H9 (cell line): ENCODE data around the gene CCDC186. TPM values are rescaled to one million over a fixed set of nuclear protein-coding genes. Genes with fewer than 3 reads are reported as not detected.

ENCODE experiments used
- DNase-seq: peaks from one replicate; pipeline ENCODE4 v3.0.0-alpha.2; 2017
- H2AFZ ChIP-seq: one replicate; pipeline ENCODE4 v1.6.1; 2013; ENCODE audit warnings: mild to moderate bottlenecking, low read length, control low read depth, moderate library complexity
- H2AK5ac ChIP-seq: 2 replicates; pipeline ENCODE4 v1.6.1; 2013; ENCODE audit warnings: low read length, control low read depth, mixed read lengths; ENCODE audit not compliant: insufficient read length
- H2BK120ac ChIP-seq: one replicate; pipeline ENCODE4 v1.6.1; 2013; ENCODE audit warnings: low read depth, mild to moderate bottlenecking, low read length, control low read depth, inconsistent platforms; ENCODE audit not compliant: poor library complexity, severe bottlenecking
- H2BK12ac ChIP-seq: 2 replicates; pipeline ENCODE4 v1.6.1; 2013; ENCODE audit warnings: low read length, control low read depth, mixed read lengths, low read depth; ENCODE audit not compliant: insufficient read length
- H2BK15ac ChIP-seq: 2 replicates; pipeline ENCODE4 v1.6.1; 2013; ENCODE audit warnings: low read depth, low read length, control low read depth
- H2BK20ac ChIP-seq: one replicate; pipeline ENCODE4 v1.6.1; 2013; ENCODE audit warnings: low read depth, mild to moderate bottlenecking, low read length, control low read depth, inconsistent platforms; ENCODE audit not compliant: poor library complexity, severe bottlenecking
- H2BK5ac ChIP-seq: 2 replicates; pipeline ENCODE4 v1.6.1; 2013; ENCODE audit warnings: low read length, control low read depth, mixed read lengths; ENCODE audit not compliant: insufficient read length
- H3K14ac ChIP-seq: 2 replicates; pipeline ENCODE4 v1.6.1; 2013; ENCODE audit warnings: low read length, control low read depth; ENCODE audit not compliant: insufficient read depth
- H3K18ac ChIP-seq: 2 replicates; pipeline ENCODE4 v1.6.1; 2013; ENCODE audit warnings: low read depth, mild to moderate bottlenecking, mixed read lengths, low read length, control low read depth; ENCODE audit not compliant: insufficient read length
- H3K23ac ChIP-seq: 2 replicates; pipeline ENCODE4 v1.6.1; 2013; ENCODE audit warnings: low read length, control low read depth, mixed read lengths, low read depth; ENCODE audit not compliant: insufficient read length
- H3K23me2 ChIP-seq: 2 replicates; pipeline ENCODE4 v1.6.1; 2013; ENCODE audit warnings: low read depth, mild to moderate bottlenecking, mixed read lengths, low read length, control low read depth; ENCODE audit not compliant: insufficient read length, poor library complexity, severe bottlenecking
- H3K27ac ChIP-seq: 2 replicates; pipeline ENCODE4 v1.5.1; 2013; ENCODE audit warnings: low read length, control low read depth, mixed read lengths, low read depth; ENCODE audit not compliant: insufficient read length
- H3K27me3 ChIP-seq: 2 replicates; pipeline ENCODE4 v1.6.1; 2013; ENCODE audit warnings: low read length, control low read depth, inconsistent platforms; ENCODE audit not compliant: insufficient read depth
- H3K4ac ChIP-seq: 2 replicates; pipeline ENCODE4 v1.6.1; 2013; ENCODE audit warnings: low read depth, mild to moderate bottlenecking, control low read depth, inconsistent platforms, low read length, moderate library complexity
- H3K4me1 ChIP-seq: 2 replicates; pipeline ENCODE4 v1.6.1; 2013; ENCODE audit warnings: low read length, control low read depth, inconsistent platforms; ENCODE audit not compliant: insufficient read depth
- H3K4me2 ChIP-seq: 2 replicates; pipeline ENCODE4 v1.6.1; 2013; ENCODE audit warnings: low read length, control low read depth, mixed read lengths; ENCODE audit not compliant: insufficient read length, insufficient read depth
- H3K56ac ChIP-seq: 2 replicates; pipeline ENCODE4 v1.6.1; 2013; ENCODE audit warnings: low read depth, mild to moderate bottlenecking, mixed read lengths, low read length, control low read depth; ENCODE audit not compliant: insufficient read length
- H3K79me1 ChIP-seq: 2 replicates; pipeline ENCODE4 v1.6.1; 2013; ENCODE audit warnings: low read depth, mild to moderate bottlenecking, moderate library complexity, low read length, control low read depth, inconsistent platforms; ENCODE audit not compliant: insufficient read depth, poor library complexity, severe bottlenecking
- H3K79me2 ChIP-seq: 2 replicates; pipeline ENCODE4 v1.6.1; 2013; ENCODE audit warnings: low read length, control low read depth, inconsistent platforms; ENCODE audit not compliant: insufficient read depth
- H3K9ac ChIP-seq: 2 replicates; pipeline ENCODE4 v1.6.1; 2013; ENCODE audit warnings: low read length, control low read depth, mixed read lengths; ENCODE audit not compliant: insufficient read length; ENCODE audit errors: extremely low read depth
- H3K9me3 ChIP-seq: one replicate; pipeline ENCODE4 v1.6.1; 2013; ENCODE audit warnings: low read depth, low read length, inconsistent platforms; ENCODE audit not compliant: control insufficient read depth
- H3T11ph ChIP-seq: one replicate; pipeline ENCODE4 v1.6.1; 2013; ENCODE audit warnings: mild to moderate bottlenecking, low read length, control low read depth, inconsistent platforms
- H4K20me1 ChIP-seq: one replicate; pipeline ENCODE4 v1.6.1; 2013; ENCODE audit not compliant: control insufficient read depth, insufficient read length, insufficient read depth
- H4K5ac ChIP-seq: 2 replicates; pipeline ENCODE4 v1.6.1; 2013; ENCODE audit warnings: low read depth, mild to moderate bottlenecking, mixed read lengths, low read length, control low read depth; ENCODE audit not compliant: insufficient read length
- H4K8ac ChIP-seq: replicated peaks from 2 replicates; pipeline ENCODE4 v1.6.1; 2013; ENCODE audit warnings: low read length, control low read depth, mixed read lengths, low read depth; ENCODE audit not compliant: insufficient read length
- H4K91ac ChIP-seq: 2 replicates; pipeline ENCODE4 v1.6.1; 2013; ENCODE audit warnings: low read depth, mild to moderate bottlenecking, moderate library complexity, mixed read lengths, low read length, control low read depth; ENCODE audit not compliant: insufficient read length
- H3K27ac Mint-ChIP-seq, 3 experiments: 2 replicates in 2 of 3; 3 replicates in 1 of 3; pipeline ENCODE4 v1.8.0; 2020 to 2021; ENCODE audit warnings: mixed read lengths in 3 of 3, mild to moderate bottlenecking in 1 of 3, moderate library complexity in 1 of 3
- H3K27me3 Mint-ChIP-seq: 2 replicates; pipeline ENCODE4 v1.8.0; 2021; ENCODE audit warnings: low read depth, mild to moderate bottlenecking, moderate library complexity, mixed read lengths
- H3K36me3 Mint-ChIP-seq, 3 experiments: 2 replicates in 2 of 3; 3 replicates in 1 of 3; pipeline ENCODE4 v1.8.0; 2020 to 2021; ENCODE audit warnings: low read depth in 3 of 3, mixed read lengths in 3 of 3; ENCODE audit not compliant: insufficient read depth in 1 of 3
- H3K4me1 Mint-ChIP-seq, 2 experiments: 2 replicates each; pipeline ENCODE4 v1.8.0; 2020; ENCODE audit warnings: mixed read lengths in 2 of 2
- H3K4me3 Mint-ChIP-seq, 2 experiments: 2 replicates in 1 of 2; 3 replicates in 1 of 2; pipeline ENCODE4 v1.8.0; 2020 to 2021; ENCODE audit warnings: mild to moderate bottlenecking in 2 of 2, mixed read lengths in 2 of 2, moderate library complexity in 1 of 2
- H3K9me3 Mint-ChIP-seq, 2 experiments: 2 replicates in 1 of 2; 3 replicates in 1 of 2; pipeline ENCODE4 v1.8.0; 2020; ENCODE audit warnings: mild to moderate bottlenecking in 2 of 2, mixed read lengths in 2 of 2, moderate library complexity in 1 of 2
- CTCF ChIP-seq: fragments of 200-600 bp; sonication (generic); conservative IDR thresholded peaks from 3 replicates; pipeline ENCODE4 v1.8.0; 2021; ENCODE audit warnings: antibody characterized with exemption, mild to moderate bottlenecking
- WGBS: extraction: QIAGEN DNeasy Blood & Tissue Kit; methylation state at CpG from one replicate; pipeline ENCODE4 v1.1.7; 2013; ENCODE audit warnings: missing lambda C conversion rate, low lambda C conversion rate, mixed read lengths; ENCODE audit not compliant: insufficient read length; ENCODE audit errors: extremely low coverage; 5-methylcytosine and 5-hydroxymethylcytosine counted together
- total RNA-seq: library from RNA; stranded (reverse); gene quantifications from 2 replicates; pipeline ENCODE4 v1.2.1, GENCODE V29; 2021

The CCDC186 gene
- total RNA-seq, 1 experiment from 2014 or later, result 16.7 TPM

- no peak overlapping the region for H3K4ac ChIP-seq
- H3K4me3 Mint-ChIP-seq, result no peak overlapping the region
- peaks cover 34 to 38% of the 10 kb centered on the region in 2 experiments for H3K4me1 Mint-ChIP-seq
- H2BK5ac ChIP-seq, result no peak overlapping the region
- H2BK120ac ChIP-seq, result no peak overlapping the region
- DNase-seq, result no peak
- H2BK12ac ChIP-seq, result no peak overlapping the region
- no peak overlapping the region for H4K8ac ChIP-seq
- H3K27ac Mint-ChIP-seq, result no peak overlapping the region; a peak in 1 of 7 replicates
- H2AFZ ChIP-seq, result no peak overlapping the region
- peaks cover 2% of the 10 kb centered on the region; the same call in 1 of the 2 replicates for H3K4me1 ChIP-seq
- no peaks in the 10 kb centered on the region for H3K27me3 Mint-ChIP-seq
- no peak overlapping the region for H3K14ac ChIP-seq
- H3K56ac ChIP-seq, result no peak overlapping the region
- peaks cover 32 to 39% (median 36%) of the 10 kb centered on the region in 3 experiments for H3K36me3 Mint-ChIP-seq
- no peak overlapping the region for H4K5ac ChIP-seq
- H4K20me1 ChIP-seq, result no peaks in the 10 kb centered on the region
- no peak overlapping the region for H3T11ph ChIP-seq
- H2BK20ac ChIP-seq, result no peak overlapping the region
- no peak overlapping the region for H3K9ac ChIP-seq
- peaks cover 11 to 18% of the 10 kb centered on the region in 2 experiments for H3K9me3 Mint-ChIP-seq
- H3K27me3 ChIP-seq, result no peaks in the 10 kb centered on the region
- no peak overlapping the region for H4K91ac ChIP-seq
- peaks cover 7% of the 10 kb centered on the region for H3K79me1 ChIP-seq
- H3K4me2 ChIP-seq, result no peak overlapping the region
- H3K18ac ChIP-seq, result no peak overlapping the region
- no peaks in the 10 kb centered on the region for H3K9me3 ChIP-seq
- no peak overlapping the region for H3K23ac ChIP-seq
- peaks cover 10% of the 10 kb centered on the region; the same call in 1 of the 2 replicates for H3K79me2 ChIP-seq
- no CpG with 5 or more reads among the region's 3 CpGs for WGBS
- no peak overlapping the region for H3K27ac ChIP-seq
- H2BK15ac ChIP-seq, result no peak overlapping the region
- H2AK5ac ChIP-seq, result no peak overlapping the region
- H3K23me2 ChIP-seq, result no peaks in the 10 kb centered on the region
- TF ChIP-seq CTCF, result no peak
Measured at GRCh38 chr10:114167985-114168384, 6.0 kb downstream of the CCDC186 start.
